Endothelial cell of umbilical vein (primary cell): ENCODE measurements around the gene POLN. TPM values are rescaled to one million over a fixed set of nuclear protein-coding genes. Genes with fewer than 3 reads are reported as not detected.

Experiments used
- BruUV-seq: library from RNA; stranded (reverse); fragments of 400-500 nt; replicated peaks from 2 replicates; lab custom pipeline; 2021; lab: Mats Ljungman, UMichigan
- CTCF ChIA-PET: fragments of 300-600, 350-600 bp; sonication (Branson Sonifier 250); formaldehyde crosslinking; loops from one replicate; lab custom pipeline; 2021; ENCODE audit warnings: antibody characterized with exemption, inconsistent platforms; lab: Charles Lee
- POLR2A ChIA-PET: fragments of 300-600, 350-600 bp; sonication (Branson Sonifier 250); formaldehyde crosslinking; loops from one replicate; lab custom pipeline; 2021; ENCODE audit warnings: antibody characterized with exemption, inconsistent platforms; lab: Charles Lee
- DNase-seq: peaks from one replicate; pipeline ENCODE4 v3.0.0-alpha.2; 2011; ENCODE audit warnings: low read depth, low spot score
- FAIRE-seq: peaks from 2 replicates; lab custom pipeline; 2011; peaks lifted over from hg19 to GRCh38; lab: Jason Lieb, UNC
- H2AFZ ChIP-seq: 2 replicates; pipeline ENCODE4 v1.6.0; 2012; ENCODE audit warnings: low read depth, low read length, control low read depth, inconsistent platforms
- H3K27ac ChIP-seq: 2 replicates; pipeline ENCODE4 v1.5.1; 2011; ENCODE audit warnings: low read depth, mild to moderate bottlenecking, control low read depth, low read length, moderate library complexity; ENCODE audit not compliant: insufficient read depth
- H3K27me3 ChIP-seq, 2 experiments: 2 replicates each; pipeline versions ENCODE4 v1.6.0 to v1.6.1; 2011; ENCODE audit warnings: low read length in 2 of 2, mixed read lengths in 1 of 2; ENCODE audit not compliant: control insufficient read depth in 2 of 2, insufficient read depth in 2 of 2
- H3K36me3 ChIP-seq, 2 experiments: 2 replicates in 1 of 2; 3 replicates in 1 of 2; pipeline ENCODE4 v1.5.1; 2011; ENCODE audit warnings: low read length in 2 of 2, mild to moderate bottlenecking in 1 of 2, moderate library complexity in 1 of 2; ENCODE audit not compliant: control insufficient read depth in 2 of 2, insufficient read depth in 2 of 2; ENCODE audit errors: extremely low read depth in 1 of 2
- H3K4me1 ChIP-seq: 3 replicates; pipeline ENCODE4 v1.5.1; 2011; ENCODE audit warnings: mild to moderate bottlenecking, low read length; ENCODE audit not compliant: control insufficient read depth, insufficient read depth; ENCODE audit errors: extremely low read depth
- H3K4me2 ChIP-seq: 2 replicates; pipeline ENCODE4 v1.6.1; 2011; ENCODE audit warnings: low read length, control low read depth, mixed read lengths; ENCODE audit not compliant: insufficient read depth
- H3K4me3 ChIP-seq, 3 experiments: fragments of 200-600 bp in 1 of 3; sonication (generic), shearing (Covaris generic) in 1 of 3; replicated peaks in 1 of 3; 2 replicates each; pipeline ENCODE4 v1.5.1; 2011 to 2016; ENCODE audit warnings: control low read depth in 3 of 3, low read length in 3 of 3, mild to moderate bottlenecking in 2 of 3, inconsistent platforms in 1 of 3, low read depth in 1 of 3, moderate library complexity in 1 of 3; ENCODE audit not compliant: insufficient read depth in 1 of 3
- H3K79me2 ChIP-seq: 2 replicates; pipeline ENCODE4 v1.6.0; 2012; ENCODE audit warnings: low read length, inconsistent platforms; ENCODE audit not compliant: control insufficient read depth, insufficient read depth
- H3K9ac ChIP-seq: replicated peaks from 2 replicates; pipeline ENCODE3; 2011; ENCODE audit warnings: low read length, control low read depth; ENCODE audit not compliant: insufficient read depth; ENCODE audit errors: extremely low read depth
- H3K9me1 ChIP-seq: replicated peaks from 3 replicates; pipeline ENCODE4 v1.6.0; 2011; ENCODE audit warnings: mild to moderate bottlenecking, low read length; ENCODE audit not compliant: control insufficient read depth, insufficient read depth; ENCODE audit errors: extremely low read depth
- H3K9me3 ChIP-seq: replicated peaks from 2 replicates; pipeline ENCODE4 v1.5.1; 2012; ENCODE audit warnings: low read length, inconsistent platforms; ENCODE audit not compliant: control insufficient read depth, insufficient read depth
- H4K20me1 ChIP-seq: replicated peaks from 2 replicates; pipeline ENCODE3; 2011; ENCODE audit warnings: mild to moderate bottlenecking, low read length; ENCODE audit not compliant: control insufficient read depth, insufficient read depth; ENCODE audit errors: extremely low read depth
- JUN ChIP-seq: IDR thresholded peaks from 2 replicates; pipeline ENCODE4 v1.6.1; 2011; ENCODE audit warnings: borderline replicate concordance, low read depth; ENCODE audit not compliant: insufficient read length, insufficient read depth
- MAX ChIP-seq: IDR thresholded peaks from 2 replicates; pipeline ENCODE4 v1.6.1; 2011; ENCODE audit not compliant: insufficient read depth, insufficient read length
- MYC ChIP-seq: IDR thresholded peaks from one replicate; pipeline ENCODE4 v1.6.1; 2011; ENCODE audit warnings: mild to moderate bottlenecking, low read depth, low read length
- dilution Hi-C: fragments of 300-500 bp; cut with MboI; formaldehyde crosslinking; loops from one replicate; pipeline ENCODE4 v1.15.0; 2019; ENCODE audit warnings: low sequenced_read_pairs; ENCODE audit not compliant: extremely low pct_ligation_motif_present
- intact Hi-C: fragments of 100-400 bp; cut with micrococcal nuclease; formaldehyde crosslinking; loops from one replicate; pipeline ENCODE4 v1.10.0; 2022
- polyA plus RNA-seq, 4 experiments: library from polyadenylated mRNA; depleted of rRNA in 3 of 4; stranded (reverse) in 3 of 4; unstranded in 1 of 4; fragments of >200 nt; gene quantifications; 2 replicates each; pipeline versions ENCODE4 v1.2.1 to v1.2.3, GENCODE V29; 2011 to 2012; ENCODE audit warnings: missing spikeins in 1 of 4
- total RNA-seq: library from RNA; stranded (reverse); gene quantifications from 2 replicates; pipeline ENCODE4 v1.2.3, GENCODE V29; 2021
- TF ChIP-seq, protein P1 (sequence below), 2 donors: IDR thresholded peaks; 1 replicate in 1 of 2; 2 replicates in 1 of 2; pipeline ENCODE4 v1.5.1; 2011; ENCODE audit warnings: low read length in 2 of 2, mild to moderate bottlenecking in 2 of 2, moderate library complexity in 2 of 2, control low read depth in 1 of 2, inconsistent platforms in 1 of 2, low read depth in 1 of 2; ENCODE audit not compliant: insufficient read depth in 1 of 2; ENCODE audit errors: extremely low read depth in 1 of 2

The POLN gene
- total and polyA plus RNA-seq, 2 donors (not counting 3 experiments of a cell fraction or from before 2014, with no cell fraction given): 1.3 to 4.2 TPM

DNA sequence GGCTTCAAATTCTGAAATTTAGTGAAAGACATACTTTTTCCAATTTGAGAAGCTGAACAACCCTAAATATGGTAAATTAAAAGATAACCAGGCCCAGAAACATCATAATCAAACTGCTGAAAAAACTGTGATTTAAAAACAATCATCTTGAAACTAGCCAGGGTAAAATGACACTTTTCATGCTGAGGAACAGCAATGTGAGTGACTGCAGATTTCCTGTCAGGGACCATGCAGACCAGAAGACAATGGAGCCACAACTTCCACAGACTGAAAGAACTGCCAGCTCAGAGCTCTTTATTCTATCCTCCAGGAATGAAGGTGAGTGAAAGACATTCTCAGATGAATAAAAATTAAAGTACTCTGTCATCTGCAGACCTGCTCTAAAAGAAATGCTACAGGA, 109.5 kb downstream of the POLN start:
- no peak for FAIRE-seq

More for the DNA sequence above, 109.5 kb downstream of the POLN start:
- TF ChIP-seq MAX (no peak), MYC (no peak), JUN (no peak)
- TF ChIP-seq, protein P1, sequence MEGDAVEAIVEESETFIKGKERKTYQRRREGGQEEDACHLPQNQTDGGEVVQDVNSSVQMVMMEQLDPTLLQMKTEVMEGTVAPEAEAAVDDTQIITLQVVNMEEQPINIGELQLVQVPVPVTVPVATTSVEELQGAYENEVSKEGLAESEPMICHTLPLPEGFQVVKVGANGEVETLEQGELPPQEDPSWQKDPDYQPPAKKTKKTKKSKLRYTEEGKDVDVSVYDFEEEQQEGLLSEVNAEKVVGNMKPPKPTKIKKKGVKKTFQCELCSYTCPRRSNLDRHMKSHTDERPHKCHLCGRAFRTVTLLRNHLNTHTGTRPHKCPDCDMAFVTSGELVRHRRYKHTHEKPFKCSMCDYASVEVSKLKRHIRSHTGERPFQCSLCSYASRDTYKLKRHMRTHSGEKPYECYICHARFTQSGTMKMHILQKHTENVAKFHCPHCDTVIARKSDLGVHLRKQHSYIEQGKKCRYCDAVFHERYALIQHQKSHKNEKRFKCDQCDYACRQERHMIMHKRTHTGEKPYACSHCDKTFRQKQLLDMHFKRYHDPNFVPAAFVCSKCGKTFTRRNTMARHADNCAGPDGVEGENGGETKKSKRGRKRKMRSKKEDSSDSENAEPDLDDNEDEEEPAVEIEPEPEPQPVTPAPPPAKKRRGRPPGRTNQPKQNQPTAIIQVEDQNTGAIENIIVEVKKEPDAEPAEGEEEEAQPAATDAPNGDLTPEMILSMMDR (IDR thresholded peaks at IDR 0.05; ENCODE audit: extremely low read depth in 1 of 2, insufficient read depth in 1 of 2, low read depth in 1 of 2, low read length in 2 of 2): no peak
- intact Hi-C loops (no loop called here), dilution Hi-C loops (no loop called here)
- DNase-seq: no peak
- H3K27ac ChIP-seq: no peak overlapping the region
- no peak overlapping the region for H3K9ac ChIP-seq
- ChIA-PET CTCF (no interaction called here), POLR2A (no interaction called here)
- no peak overlapping the region for H2AFZ ChIP-seq
- no peaks in the 10 kb centered on the region for H3K9me3 ChIP-seq
- no peaks in the 10 kb centered on the region for H3K36me3 ChIP-seq
- no TSS peak for BruUV-seq
- H3K4me3 ChIP-seq: no peak overlapping the region
- H4K20me1 ChIP-seq: no peaks in the 10 kb centered on the region
- H3K9me1 ChIP-seq: no peaks in the 10 kb centered on the region
- no peaks in the 10 kb centered on the region for H3K4me1 ChIP-seq
- no peaks in the 10 kb centered on the region for H3K27me3 ChIP-seq
- H3K4me2 ChIP-seq: no peak overlapping the region
- no peaks in the 10 kb centered on the region for H3K79me2 ChIP-seq
